ENCODE measurements around the gene SH2D4B.

The SH2D4B gene

GRCh38 chr10:80664071-80664680 is 126.5 kb downstream of the SH2D4B start:
- H3K27ac ChIP-seq (ENCODE audit: low read length) = no peak overlapping the region
- no peaks in the 10 kb centered on the region for H3K27me3 ChIP-seq (ENCODE audit: control insufficient read depth, insufficient read depth, low read length)
- H3K9me3 ChIP-seq (ENCODE audit: control insufficient read depth, low read depth, low read length) = no peaks in the 10 kb centered on the region
- H3K36me3 ChIP-seq (ENCODE audit: control insufficient read depth, low read depth, low read length) = no peaks in the 10 kb centered on the region
- no peak overlapping the region for H3K4me3 ChIP-seq (ENCODE audit: low read length)
- peaks cover 8% of the 10 kb centered on the region for H3K4me1 ChIP-seq (ENCODE audit: control insufficient read depth, low read depth, low read length)
- no peak overlapping the region for H3K9ac ChIP-seq (ENCODE audit: low read length)

- Histone ChIP-seq H3K27me3 (ENCODE audit: control insufficient read depth, insufficient read depth, low read length) (no peaks in the 10 kb centered on the region), H3K4me1 (ENCODE audit: control insufficient read depth, low read depth, low read length) (peaks cover under 1% of the 10 kb centered on the region), H3K9ac (ENCODE audit: low read length) (no peak overlapping the region), H3K27ac (ENCODE audit: low read length) (no peak overlapping the region), H3K4me3 (ENCODE audit: low read length) (no peak overlapping the region), H3K36me3 (ENCODE audit: control insufficient read depth, low read depth, low read length) (no peaks in the 10 kb centered on the region), H3K9me3 (ENCODE audit: control insufficient read depth, low read depth, low read length) (no peaks in the 10 kb centered on the region)
These were observed 131.8 kb downstream of the SH2D4B start for GRCh38 chr10:80669485-80669884.

GRCh38 chr10:80670774-80671173 is 133.1 kb downstream of the SH2D4B start:
- Histone ChIP-seq H3K4me1 (ENCODE audit: control insufficient read depth, low read depth, low read length) (no peaks in the 10 kb centered on the region), H3K9me3 (ENCODE audit: control insufficient read depth, low read depth, low read length) (no peaks in the 10 kb centered on the region), H3K9ac (ENCODE audit: low read length) (no peak overlapping the region), H3K36me3 (ENCODE audit: control insufficient read depth, low read depth, low read length) (no peaks in the 10 kb centered on the region), H3K27me3 (ENCODE audit: control insufficient read depth, insufficient read depth, low read length) (no peaks in the 10 kb centered on the region), H3K27ac (ENCODE audit: low read length) (no peak overlapping the region), H3K4me3 (ENCODE audit: low read length) (no peak overlapping the region)

- H3K27ac ChIP-seq (ENCODE audit: low read length) = no peak overlapping the region
- no peaks in the 10 kb centered on the region for H3K36me3 ChIP-seq (ENCODE audit: control insufficient read depth, low read depth, low read length)
- no peak overlapping the region for H3K4me3 ChIP-seq (ENCODE audit: low read length)
- no peaks in the 10 kb centered on the region for H3K9me3 ChIP-seq (ENCODE audit: control insufficient read depth, low read depth, low read length)
- H3K9ac ChIP-seq (ENCODE audit: low read length) = no peak overlapping the region
- H3K27me3 ChIP-seq (ENCODE audit: control insufficient read depth, insufficient read depth, low read length) = no peaks in the 10 kb centered on the region
- no peaks in the 10 kb centered on the region for H3K4me1 ChIP-seq (ENCODE audit: control insufficient read depth, low read depth, low read length)
These were observed 134.1 kb downstream of the SH2D4B start for GRCh38 chr10:80671847-80672246.

GRCh38 chr10:80672613-80673012 is 134.9 kb downstream of the SH2D4B start:
- Histone ChIP-seq H3K27ac (ENCODE audit: low read length) (no peak overlapping the region), H3K36me3 (ENCODE audit: control insufficient read depth, low read depth, low read length) (no peaks in the 10 kb centered on the region), H3K4me3 (ENCODE audit: low read length) (no peak overlapping the region), H3K4me1 (ENCODE audit: control insufficient read depth, low read depth, low read length) (no peaks in the 10 kb centered on the region), H3K27me3 (ENCODE audit: control insufficient read depth, insufficient read depth, low read length) (no peaks in the 10 kb centered on the region), H3K9ac (ENCODE audit: low read length) (no peak overlapping the region), H3K9me3 (ENCODE audit: control insufficient read depth, low read depth, low read length) (no peaks in the 10 kb centered on the region)

- H3K36me3 ChIP-seq (ENCODE audit: control insufficient read depth, low read depth, low read length) = no peaks in the 10 kb centered on the region
- H3K4me3 ChIP-seq (ENCODE audit: low read length) = no peak overlapping the region
- H3K4me1 ChIP-seq (ENCODE audit: control insufficient read depth, low read depth, low read length) = no peaks in the 10 kb centered on the region
- no peak overlapping the region for H3K9ac ChIP-seq (ENCODE audit: low read length)
- H3K9me3 ChIP-seq (ENCODE audit: control insufficient read depth, low read depth, low read length) = no peaks in the 10 kb centered on the region
- H3K27me3 ChIP-seq (ENCODE audit: control insufficient read depth, insufficient read depth, low read length) = no peaks in the 10 kb centered on the region
- no peak overlapping the region for H3K27ac ChIP-seq (ENCODE audit: low read length)
These were observed 137.1 kb downstream of the SH2D4B start for GRCh38 chr10:80674809-80675208.

- H3K9ac ChIP-seq (ENCODE audit: low read length) = no peak overlapping the region
These were observed 143.4 kb downstream of the SH2D4B start for GRCh38 chr10:80681142-80681541.

GRCh38 chr10:80684259-80684658 is 146.6 kb downstream of the SH2D4B start:
- Histone ChIP-seq H3K9me3 (ENCODE audit: control insufficient read depth, low read depth, low read length) (no peaks in the 10 kb centered on the region), H3K9ac (ENCODE audit: low read length) (no peak overlapping the region), H3K27ac (ENCODE audit: low read length) (no peak overlapping the region), H3K4me1 (ENCODE audit: control insufficient read depth, low read depth, low read length) (no peaks in the 10 kb centered on the region), H3K4me3 (ENCODE audit: low read length) (no peak overlapping the region), H3K27me3 (ENCODE audit: control insufficient read depth, insufficient read depth, low read length) (no peaks in the 10 kb centered on the region), H3K36me3 (ENCODE audit: control insufficient read depth, low read depth, low read length) (no peaks in the 10 kb centered on the region)

More at GRCh38 chr10:80681142-80681541, 143.4 kb downstream of the SH2D4B start:
- Histone ChIP-seq H3K4me3 (ENCODE audit: low read length) (no peak overlapping the region), H3K9me3 (ENCODE audit: control insufficient read depth, low read depth, low read length) (no peaks in the 10 kb centered on the region), H3K4me1 (ENCODE audit: control insufficient read depth, low read depth, low read length) (no peaks in the 10 kb centered on the region), H3K36me3 (ENCODE audit: control insufficient read depth, low read depth, low read length) (no peaks in the 10 kb centered on the region), H3K27me3 (ENCODE audit: control insufficient read depth, insufficient read depth, low read length) (no peaks in the 10 kb centered on the region), H3K27ac (ENCODE audit: low read length) (no peak overlapping the region)

GRCh38 chr10:80685355-80685754 is 147.7 kb downstream of the SH2D4B start:
- no peaks in the 10 kb centered on the region for H3K9me3 ChIP-seq (ENCODE audit: control insufficient read depth, low read depth, low read length)
- no peak overlapping the region for H3K9ac ChIP-seq (ENCODE audit: low read length)
- no peaks in the 10 kb centered on the region for H3K36me3 ChIP-seq (ENCODE audit: control insufficient read depth, low read depth, low read length)
- no peaks in the 10 kb centered on the region for H3K4me1 ChIP-seq (ENCODE audit: control insufficient read depth, low read depth, low read length)
- H3K27ac ChIP-seq (ENCODE audit: low read length) = no peak overlapping the region
- no peak overlapping the region for H3K4me3 ChIP-seq (ENCODE audit: low read length)
- no peaks in the 10 kb centered on the region for H3K27me3 ChIP-seq (ENCODE audit: control insufficient read depth, insufficient read depth, low read length)

- no peaks in the 10 kb centered on the region for H3K4me1 ChIP-seq (ENCODE audit: control insufficient read depth, low read depth, low read length)
- H3K36me3 ChIP-seq (ENCODE audit: control insufficient read depth, low read depth, low read length) = no peaks in the 10 kb centered on the region
- H3K27me3 ChIP-seq (ENCODE audit: control insufficient read depth, insufficient read depth, low read length) = no peaks in the 10 kb centered on the region
- H3K9me3 ChIP-seq (ENCODE audit: control insufficient read depth, low read depth, low read length) = no peaks in the 10 kb centered on the region
- H3K27ac ChIP-seq (ENCODE audit: low read length) = no peak overlapping the region
- H3K4me3 ChIP-seq (ENCODE audit: low read length) = no peak overlapping the region
- no peak overlapping the region for H3K9ac ChIP-seq (ENCODE audit: low read length)
These were observed 149.2 kb downstream of the SH2D4B start for GRCh38 chr10:80686734-80687475.

GRCh38 chr10:80687476-80687789 is 149.7 kb downstream of the SH2D4B start:
- Histone ChIP-seq H3K4me1 (ENCODE audit: control insufficient read depth, low read depth, low read length) (no peaks in the 10 kb centered on the region), H3K27me3 (ENCODE audit: control insufficient read depth, insufficient read depth, low read length) (no peaks in the 10 kb centered on the region), H3K9ac (ENCODE audit: low read length) (no peak overlapping the region), H3K4me3 (ENCODE audit: low read length) (no peak overlapping the region), H3K36me3 (ENCODE audit: control insufficient read depth, low read depth, low read length) (no peaks in the 10 kb centered on the region), H3K9me3 (ENCODE audit: control insufficient read depth, low read depth, low read length) (no peaks in the 10 kb centered on the region), H3K27ac (ENCODE audit: low read length) (no peak overlapping the region)

GRCh38 chr10:80690434-80690833 is 152.7 kb downstream of the SH2D4B start:
- no peaks in the 10 kb centered on the region for H3K9me3 ChIP-seq (ENCODE audit: control insufficient read depth, low read depth, low read length)
- H3K4me1 ChIP-seq (ENCODE audit: control insufficient read depth, low read depth, low read length) = no peaks in the 10 kb centered on the region
- no peaks in the 10 kb centered on the region for H3K36me3 ChIP-seq (ENCODE audit: control insufficient read depth, low read depth, low read length)
- no peaks in the 10 kb centered on the region for H3K27me3 ChIP-seq (ENCODE audit: control insufficient read depth, insufficient read depth, low read length)
- H3K9ac ChIP-seq (ENCODE audit: low read length) = no peak overlapping the region
- no peak overlapping the region for H3K4me3 ChIP-seq (ENCODE audit: low read length)
- H3K27ac ChIP-seq (ENCODE audit: low read length) = no peak overlapping the region

All from iPS-18a (cell line).